HT-29 (cell line): Measurements from ENCODE around the gene CLDN24. TPM values are rescaled to one million over a fixed set of nuclear protein-coding genes. Genes with fewer than 3 reads are reported as not detected.

Experiments used
- DNase-seq: peaks from one replicate; pipeline ENCODE4 v3.0.0-alpha.2; 2015; ENCODE audit warnings: low spot score
- total RNA-seq: library from RNA; depleted of rRNA; stranded (reverse); fragments of >200 nt; shearing (Covaris generic); gene quantifications from 2 replicates; pipeline ENCODE4 v1.2.3, GENCODE V29; 2014; rRNA removed

Gene CLDN24
- total RNA-seq, 1 experiment from 2014 or later, result not detected

GRCh38 chr4:183284965-183285364, 37.3 kb downstream of the CLDN24 start:
- DNase-seq, result no peak

GRCh38 chr4:183284258-183284785, 37.9 kb downstream of the CLDN24 start:
- DNase-seq, result no peak

- no peak for DNase-seq
These were observed 46.1 kb downstream of the CLDN24 start for GRCh38 chr4:183276106-183276505.

- DNase-seq, result no peak
These were observed 49.8 kb downstream of the CLDN24 start for GRCh38 chr4:183272384-183272783.

Other genes starting within 250 kb of the CLDN24 start
- 11.5 and 13.0 TPM in 2 replicates for gene WWC2, start 223.2 kb downstream of the CLDN24 start, total RNA-seq
- not detected in 2 replicates for gene CLDN22, start 2.1 kb downstream of the CLDN24 start, total RNA-seq
- gene CDKN2AIP, start 122.2 kb upstream of the CLDN24 start, total RNA-seq, result 17.8 and 18.8 TPM in 2 replicates
- 4.8 and 8.1 TPM in 2 replicates for gene ING2, start 182.6 kb upstream of the CLDN24 start, total RNA-seq